A549 (cell line): ENCODE data around the gene ZFAND6. TPM values are rescaled to one million over a fixed set of nuclear protein-coding genes. Genes with fewer than 3 reads are reported as not detected.

Experiments
- ATAC-seq, 2 experiments: fragments of 200-7000 bp in 1 of 2; fragments of >200 bp in 1 of 2; cut with Nextera tagmentation in 1 of 2; cut with Tn5 transposase in 1 of 2; 3 replicates each; pipeline versions ENCODE4 v1.8.0 to v1.9.1; 2018 to 2020; ENCODE audit warnings: mild to moderate bottlenecking in 1 of 2, moderate library complexity in 1 of 2
- CTCF ChIA-PET: fragments of 300-600 bp; sonication (Branson Sonifier 250); formaldehyde crosslinking; extraction: SDS; loops from one replicate; lab custom pipeline; 2021; ENCODE audit warnings: antibody characterized with exemption, inconsistent platforms; lab: Yijun Ruan, JAX
- POLR2A ChIA-PET: fragments of 350-600 bp; formaldehyde crosslinking; extraction: SDS; loops from one replicate; lab custom pipeline; 2021; ENCODE audit warnings: antibody characterized with exemption, inconsistent platforms; lab: Yijun Ruan, JAX
- DNase-seq, 2 experiments: peaks; one replicate each; pipeline versions ENCODE4 v3.0.0 to v3.0.0-alpha.2; 2011 to 2016; ENCODE audit warnings: low read depth in 1 of 2, low spot score in 1 of 2
- FAIRE-seq: peaks from 2 replicates; lab custom pipeline; 2011; peaks lifted over from hg19 to GRCh38; lab: Jason Lieb, UNC
- H3K27ac ChIP-seq, 2 experiments: fragments of >200 bp; sonication (Bioruptor Twin); formaldehyde crosslinking; 3 replicates each; pipeline ENCODE4 v1.5.1; 2016 to 2017
- H3K4me1 ChIP-seq: fragments of >200 bp; sonication (Bioruptor Twin); formaldehyde crosslinking; 3 replicates; pipeline ENCODE4 v1.6.1; 2016
- H3K4me2 ChIP-seq: fragments of >200 bp; sonication (Bioruptor Twin); formaldehyde crosslinking; 3 replicates; pipeline ENCODE4 v1.6.1; 2016
- H3K4me3 ChIP-seq: fragments of >200 bp; sonication (Bioruptor Twin); formaldehyde crosslinking; 3 replicates; pipeline ENCODE4 v1.5.1; 2016
- H3K9me3 ChIP-seq: fragments of >200 bp; sonication (Bioruptor Twin); formaldehyde crosslinking; 3 replicates; pipeline ENCODE4 v1.6.1; 2016
- ATOH8 ChIP-seq: fragments of 250-450 bp; sonication (Bioruptor Pico); IDR thresholded peaks from 2 replicates; pipeline ENCODE4 v1.5.0; 2020; ENCODE audit warnings: low read depth, mild to moderate bottlenecking, moderate library complexity
- BHLHE40 ChIP-seq: IDR thresholded peaks from 2 replicates; pipeline ENCODE4 v1.6.1; 2012; ENCODE audit warnings: low read depth, low read length, inconsistent platforms
- CBX2 ChIP-seq: fragments of 200-600 bp; sonication (generic); IDR thresholded peaks from 2 replicates; pipeline ENCODE4 v1.6.1; 2016; ENCODE audit warnings: low read depth, mild to moderate bottlenecking, borderline replicate concordance
- CBX8 ChIP-seq: fragments of 200-600 bp; sonication (generic); IDR thresholded peaks from 2 replicates; pipeline ENCODE4 v1.6.1; 2016
- CEBPB ChIP-seq, 2 experiments: fragments of >200 bp in 1 of 2; sonication (Bioruptor Twin) in 1 of 2; formaldehyde crosslinking in 1 of 2; IDR thresholded peaks; 2 replicates each; pipeline ENCODE4 v1.6.1; 2012 to 2016
- CTCF ChIP-seq: fragments of >200 bp; sonication (Bioruptor Twin); formaldehyde crosslinking; IDR thresholded peaks from 3 replicates; pipeline ENCODE4 v1.5.1; 2016
- E2F6 ChIP-seq: IDR thresholded peaks from 2 replicates; pipeline ENCODE4 v1.6.1; 2012; ENCODE audit warnings: low read depth, borderline replicate concordance
- EHMT2 ChIP-seq: fragments of 200-600 bp; sonication (generic); IDR thresholded peaks from 2 replicates; pipeline ENCODE4 v1.6.1; 2016; ENCODE audit warnings: antibody characterized with exemption, low read depth, mild to moderate bottlenecking, moderate library complexity
- FOSL2 ChIP-seq, 2 experiments: fragments of 450-650 bp in 1 of 2; fragments of >200 bp in 1 of 2; sonication (Bioruptor Twin) in 1 of 2; formaldehyde crosslinking; IDR thresholded peaks; 2 replicates each; pipeline versions ENCODE4 v1.5.0 to v1.6.1; 2016 to 2020; ENCODE audit warnings: mild to moderate bottlenecking in 1 of 2, moderate library complexity in 1 of 2
- FOXS1 ChIP-seq: fragments of 250-450 bp; sonication (Bioruptor Pico); IDR thresholded peaks from 2 replicates; pipeline ENCODE4 v1.5.0; 2020; ENCODE audit warnings: mild to moderate bottlenecking, moderate library complexity
- GATA3 ChIP-seq: IDR thresholded peaks from 2 replicates; pipeline ENCODE4 v1.6.1; 2012; ENCODE audit warnings: borderline replicate concordance
- HEYL ChIP-seq: fragments of 250-450 bp; sonication (Bioruptor Pico); IDR thresholded peaks from 2 replicates; pipeline ENCODE4 v1.8.0; 2021; ENCODE audit warnings: mild to moderate bottlenecking, moderate library complexity
- HMGXB4 ChIP-seq: fragments of 250-450 bp; sonication (Bioruptor Pico); IDR thresholded peaks from 2 replicates; pipeline ENCODE4 v1.5.0; 2021; ENCODE audit warnings: mild to moderate bottlenecking, moderate library complexity, borderline replicate concordance
- HOXA7 ChIP-seq: fragments of 250-450 bp; sonication (Bioruptor Pico); IDR thresholded peaks from 2 replicates; pipeline ENCODE4 v1.5.0; 2020; ENCODE audit warnings: mild to moderate bottlenecking, moderate library complexity
- HOXB13 ChIP-seq: fragments of 250-450 bp; sonication (Bioruptor Pico); IDR thresholded peaks from 2 replicates; pipeline ENCODE4 v1.5.0; 2020; ENCODE audit warnings: low read depth, mild to moderate bottlenecking, moderate library complexity
- HOXB5 ChIP-seq: fragments of 250-450 bp; sonication (Bioruptor Pico); IDR thresholded peaks from 2 replicates; pipeline ENCODE4 v1.5.0; 2020; ENCODE audit warnings: mild to moderate bottlenecking, moderate library complexity
- JUNB ChIP-seq: fragments of >200 bp; sonication (Bioruptor Twin); formaldehyde crosslinking; IDR thresholded peaks from 2 replicates; pipeline ENCODE4 v1.6.1; 2016
- MAFK ChIP-seq: fragments of 450-650 bp; IDR thresholded peaks from 2 replicates; pipeline ENCODE4 v1.6.1; 2014; ENCODE audit not compliant: partially characterized antibody
- NFE2L2 ChIP-seq: fragments of 150-350 bp; conservative IDR thresholded peaks from 2 replicates; pipeline ENCODE4 v1.6.1; 2014; ENCODE audit warnings: low read length
- PBX3 ChIP-seq: IDR thresholded peaks from 2 replicates; pipeline ENCODE4 v1.6.1; 2012
- PHF8 ChIP-seq: fragments of 200-600 bp; sonication (generic); IDR thresholded peaks from 2 replicates; pipeline ENCODE4 v1.6.1; 2016; ENCODE audit warnings: low read depth, mild to moderate bottlenecking, antibody characterized with exemption, moderate library complexity, borderline replicate concordance
- POLR2A ChIP-seq: IDR thresholded peaks from 2 replicates; pipeline ENCODE4 v1.6.1; 2012; ENCODE audit warnings: mild to moderate bottlenecking, low read length
- POLR2AphosphoS2 ChIP-seq: conservative IDR thresholded peaks from 2 replicates; pipeline ENCODE4 v1.6.1; 2012; ENCODE audit warnings: low read length, improper control_type of control experiment, inconsistent platforms
- RAD21 ChIP-seq, 2 experiments: fragments of >200 bp in 1 of 2; sonication (Bioruptor Twin) in 1 of 2; formaldehyde crosslinking in 1 of 2; IDR thresholded peaks in 1 of 2; conservative IDR thresholded peaks in 1 of 2; 2 replicates in 1 of 2; 3 replicates in 1 of 2; pipeline ENCODE4 v1.6.1; 2012 to 2018; ENCODE audit warnings: inconsistent platforms in 1 of 2
- RARB ChIP-seq: fragments of 250-450 bp; sonication (Bioruptor Pico); IDR thresholded peaks from 2 replicates; pipeline ENCODE4 v1.8.0; 2021; ENCODE audit warnings: mild to moderate bottlenecking, moderate library complexity
- RCOR1 ChIP-seq: fragments of 150-350 bp; IDR thresholded peaks from 2 replicates; pipeline ENCODE4 v1.6.1; 2014; ENCODE audit warnings: antibody characterized with exemption, low read length, low read depth
- RFX5 ChIP-seq: fragments of 450-650 bp; IDR thresholded peaks from 2 replicates; pipeline ENCODE4 v1.7.1; 2014; ENCODE audit warnings: antibody characterized with exemption, mild to moderate bottlenecking, moderate library complexity
- SMC3 ChIP-seq: fragments of >200 bp; sonication (Bioruptor Twin); formaldehyde crosslinking; IDR thresholded peaks from 3 replicates; pipeline ENCODE4 v1.6.1; 2018; ENCODE audit warnings: inconsistent platforms
- TFCP2L1 ChIP-seq: fragments of 250-450 bp; sonication (Bioruptor Pico); IDR thresholded peaks from 2 replicates; pipeline ENCODE4 v1.5.0; 2021; ENCODE audit warnings: mild to moderate bottlenecking
- WGBS: methylation state at CpG from one replicate; pipeline ENCODE4 v1.1.6; 2017; ENCODE audit errors: missing lambda C conversion rate; 5-methylcytosine and 5-hydroxymethylcytosine counted together
- polyA plus RNA-seq, 4 experiments: library from polyadenylated mRNA; depleted of rRNA in 3 of 4; stranded (reverse); fragments of >200 nt; fragmentation: RNase III in 1 of 4; extraction: RNeasy Plus Mini Kit Qiagen cat#74134 plus additional on column Dnase treatment in 1 of 4; gene quantifications; 2 replicates in 3 of 4; 3 replicates in 1 of 4; pipeline ENCODE4 v1.2.3, GENCODE V29; 2011 to 2017

The ZFAND6 gene
- polyA plus RNA-seq, 2 of the 4 experiments (the other 2 are of a cell fraction), result 152 to 307 TPM

GRCh38 chr15:80172401-80172800, 112.9 kb downstream of the ZFAND6 start:
- CTCF ChIA-PET, result interaction anchor here (0.6 to 4.8 kb wide), 27 partner anchors 10 to 790 kb away, joined by 3 to 36 read pairs (median 4); partner anchors contain the start of genes MTHFS and ZFAND6
- H3K4me1 ChIP-seq, result no peaks in the 10 kb centered on the region
- POLR2A ChIA-PET, result interaction anchor here (0.9 kb wide), 1 partner anchor 319 kb away, joined by 3 read pairs; no protein-coding TSS in a partner anchor
- ATAC-seq (no peak), FAIRE-seq (no peak), DNase-seq (no peak)
- no peak overlapping the region for H3K4me2 ChIP-seq
- TF ChIP-seq CBX2 (no peak), PHF8 (no peak), E2F6 (no peak), MAFK (no peak), HEYL (CRISPR knock-in tag) (no peak), FOXS1 (no peak), HOXB13 (CRISPR knock-in tag) (no peak), ATOH8 (CRISPR knock-in tag) (no peak), HOXB5 (CRISPR knock-in tag) (no peak), HMGXB4 (CRISPR knock-in tag) (no peak), RARB (CRISPR knock-in tag) (no peak), NFE2L2 (no peak), RCOR1 (no peak), POLR2A (no peak), RFX5 (no peak), FOSL2 (IDR thresholded peaks at IDR 0.05) (no peak), FOSL2 (CRISPR knock-in tag; IDR thresholded peaks at IDR 0.05) (no peak), BHLHE40 (no peak)
- 68% methylated on average over 8 of the region's 8 CpGs for WGBS
- no peak overlapping the region for H3K27ac ChIP-seq
- no peaks in the 10 kb centered on the region for H3K9me3 ChIP-seq
- no peak overlapping the region for H3K4me3 ChIP-seq

GRCh38 chr15:80173022-80173759, 113.7 kb downstream of the ZFAND6 start:
- Histone ChIP-seq H3K4me3 (no peak overlapping the region), H3K27ac (no peak overlapping the region), H3K4me1 (no peaks in the 10 kb centered on the region), H3K4me2 (no peak overlapping the region), H3K9me3 (no peaks in the 10 kb centered on the region; the same call in 2 of the 3 replicates)
- CTCF ChIA-PET, result interaction anchor here (0.6 to 4.8 kb wide), 32 partner anchors 8 to 791 kb away, joined by 3 to 36 read pairs (median 4); partner anchors contain the start of genes MTHFS and ZFAND6
- FAIRE-seq (peak; percentile 36), ATAC-seq (peak; percentile 84 to 93), DNase-seq (peak; percentile 74 to 79)
- POLR2A ChIA-PET, result interaction anchor here (0.7 to 1.0 kb wide), 3 partner anchors 20 to 320 kb away, joined by 3 to 4 read pairs (median 3); no protein-coding TSS in a partner anchor
- WGBS, result 73% methylated on average over 9 of the region's 10 CpGs
- TF ChIP-seq POLR2AphosphoS2 (no peak), GATA3 (no peak), MAFK (no peak), RAD21 (conservative IDR thresholded peaks at IDR 0.05 in 1 of 2, IDR thresholded peaks at IDR 0.05 in 1 of 2) (peak; percentile 89 to 95), HOXB13 (CRISPR knock-in tag) (no peak), TFCP2L1 (CRISPR knock-in tag) (no peak), PBX3 (no peak), CEBPB (IDR thresholded peaks at IDR 0.05) (peak; percentile 92 to 98), RCOR1 (no peak), EHMT2 (no peak), HOXB5 (CRISPR knock-in tag) (no peak), HMGXB4 (CRISPR knock-in tag) (no peak), CTCF (peak; percentile 73), JUNB (no peak), SMC3 (peak; percentile 85), CBX8 (no peak), HOXA7 (no peak)
